GM18505 (cell line): ENCODE data around the gene AJM1.

Source experiments
- ATAC-seq: cut with Tn5 transposase; IDR thresholded peaks from one replicate; pipeline ENCODE4 v1.9.1; 2021; ENCODE audit not compliant: unreplicated experiment
- POLR2A ChIP-seq: IDR thresholded peaks from 4 replicates; pipeline ENCODE4 v1.6.1; 2011; ENCODE audit warnings: borderline replicate concordance; ENCODE audit not compliant: insufficient read depth, insufficient read length; ENCODE audit errors: extremely low read depth

Gene AJM1

DNA sequence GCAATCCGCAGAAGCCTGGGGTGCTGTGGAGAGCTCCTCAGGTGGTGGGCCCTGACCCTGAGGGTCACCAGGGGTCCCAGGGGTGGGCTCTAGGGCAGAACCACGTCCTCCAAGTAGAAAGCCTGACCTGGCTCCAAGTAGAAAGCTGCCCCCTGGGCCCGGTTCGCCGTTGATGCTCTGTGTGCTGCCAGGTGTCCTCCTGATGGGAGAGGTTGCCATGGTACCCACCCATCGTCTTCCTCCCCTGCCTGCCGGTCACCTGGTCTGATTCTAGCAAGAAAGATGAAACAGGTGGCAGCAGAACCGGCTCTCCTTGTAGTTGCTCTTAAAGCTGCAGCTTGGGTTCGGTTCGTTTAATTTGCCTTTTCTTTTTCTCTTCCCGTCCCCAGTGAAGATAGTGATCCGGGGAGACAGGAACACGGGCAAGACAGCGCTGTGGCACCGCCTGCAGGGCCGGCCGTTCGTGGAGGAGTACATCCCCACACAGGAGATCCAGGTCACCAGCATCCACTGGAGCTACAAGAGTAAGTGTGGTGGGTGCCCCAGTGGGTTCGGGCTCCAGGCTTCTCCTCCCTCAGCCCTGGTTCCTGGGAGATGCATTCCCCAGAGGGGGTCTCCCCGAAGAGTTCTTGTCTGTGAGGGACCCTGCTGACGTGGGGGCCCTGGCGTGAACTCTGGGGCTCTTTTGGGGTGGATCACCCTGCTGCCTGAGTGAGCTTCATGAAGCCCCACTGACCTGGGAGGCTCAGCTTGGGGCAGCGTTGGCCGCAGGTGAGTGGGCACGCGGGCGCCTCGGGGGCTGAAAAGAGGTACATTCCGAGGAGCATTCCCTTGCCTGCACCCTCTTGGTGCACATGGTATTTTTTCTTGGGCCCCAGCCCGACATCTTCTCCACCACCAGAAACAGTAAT is 18.9 kb upstream of the AJM1 start:
- TF ChIP-seq POLR2A = no peak
- ATAC-seq = no peak

DNA sequence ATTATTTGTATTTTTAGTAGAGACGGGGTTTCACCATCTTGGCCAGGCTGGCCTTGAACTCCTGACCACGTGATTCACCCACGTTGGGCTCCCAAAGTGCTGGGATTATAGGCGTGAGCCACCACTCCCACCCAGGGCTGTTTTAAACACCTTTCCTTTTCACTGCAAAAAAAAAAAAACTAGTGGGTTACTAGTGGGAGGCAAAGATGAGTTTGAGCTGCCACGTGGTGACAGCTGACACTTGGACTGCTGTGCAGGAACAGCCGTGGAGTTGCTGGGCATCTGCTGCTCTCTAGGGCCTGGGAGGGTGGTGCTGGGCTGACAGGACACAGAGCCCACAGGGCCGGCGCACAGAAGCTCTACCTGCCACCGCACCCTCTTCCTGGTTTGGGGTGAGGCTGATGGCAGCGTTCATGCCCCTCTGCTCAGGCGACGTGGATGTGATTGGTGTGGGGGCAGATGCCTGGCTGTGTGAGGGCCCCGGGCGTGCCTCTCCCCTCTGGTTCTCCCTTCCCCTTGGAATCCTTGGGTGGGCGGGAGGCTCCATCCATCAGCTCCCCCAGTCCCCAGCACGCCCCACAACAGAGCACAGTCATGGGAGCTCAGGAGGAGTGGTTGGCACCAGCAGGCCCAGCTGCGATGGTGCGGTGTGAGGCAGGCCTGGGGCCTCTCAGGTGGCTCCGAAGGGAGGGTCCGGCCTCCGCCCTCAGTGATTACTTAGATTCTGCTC is 17.6 kb upstream of the AJM1 start:
- no peak for TF ChIP-seq POLR2A
- ATAC-seq = no peak

DNA sequence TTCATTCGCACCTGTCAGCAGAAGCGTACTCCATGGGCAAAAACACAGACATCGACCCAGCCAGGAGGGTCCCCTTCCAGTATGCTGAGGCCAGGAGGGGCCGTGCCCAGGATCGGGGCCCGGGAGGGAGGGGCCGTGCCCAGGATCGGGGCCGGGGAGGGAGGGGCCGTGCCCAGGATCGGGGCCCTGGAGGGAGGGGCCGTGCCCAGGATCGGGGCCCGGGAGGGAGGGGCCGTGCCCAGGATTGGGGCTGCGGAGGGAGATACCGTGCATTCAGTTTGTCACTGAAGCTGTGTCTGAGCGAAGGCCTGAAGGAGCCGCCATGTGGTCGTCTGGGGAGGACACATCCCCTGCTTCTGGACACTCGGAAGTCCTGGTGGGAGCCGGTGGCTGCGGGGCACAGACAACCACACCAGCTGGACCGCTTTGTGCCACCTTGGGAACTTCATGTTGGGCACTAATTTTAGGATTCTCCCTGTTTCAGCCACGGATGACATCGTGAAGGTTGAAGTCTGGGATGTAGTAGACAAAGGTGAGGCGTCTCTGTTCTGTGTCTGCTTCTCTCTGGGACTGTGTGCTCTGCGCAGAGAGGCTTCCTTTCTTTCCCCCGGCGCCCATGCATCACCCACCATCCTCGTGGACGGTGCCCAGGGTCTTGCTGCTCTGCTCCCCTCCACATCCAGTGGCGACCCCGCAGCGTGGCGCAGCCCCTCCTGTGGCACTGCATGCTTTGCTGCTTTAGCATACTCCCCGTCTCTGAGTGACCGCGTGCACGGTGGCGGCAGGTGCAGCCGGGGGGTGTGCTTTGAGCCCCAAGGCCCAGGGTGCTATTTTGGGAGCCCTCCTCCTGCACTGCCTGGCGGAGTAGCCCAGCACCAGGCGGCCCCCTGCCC is 16.7 kb upstream of the AJM1 start:
- TF ChIP-seq POLR2A = no peak

DNA sequence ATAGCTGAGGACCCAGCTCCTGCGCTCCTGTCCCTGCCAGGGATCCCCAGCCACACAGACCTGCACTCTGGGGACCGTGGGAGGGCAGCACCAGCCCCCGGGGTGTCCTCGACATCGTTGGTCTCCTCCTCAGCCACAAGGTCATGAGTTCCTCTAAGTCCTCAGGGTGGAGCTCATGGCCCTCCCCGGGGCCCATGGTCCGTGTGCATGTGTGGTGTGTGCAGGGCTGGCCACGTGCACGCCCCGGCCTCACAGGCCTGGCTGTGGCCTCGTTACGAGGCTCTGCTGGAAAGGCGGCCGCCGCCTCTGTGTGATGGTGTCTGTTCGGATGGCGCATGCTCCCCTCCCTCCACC is 16.1 kb upstream of the AJM1 start:
- no peak for ATAC-seq

More for the DNA sequence above, 16.7 kb upstream of the AJM1 start:
- ATAC-seq = no peak

DNA sequence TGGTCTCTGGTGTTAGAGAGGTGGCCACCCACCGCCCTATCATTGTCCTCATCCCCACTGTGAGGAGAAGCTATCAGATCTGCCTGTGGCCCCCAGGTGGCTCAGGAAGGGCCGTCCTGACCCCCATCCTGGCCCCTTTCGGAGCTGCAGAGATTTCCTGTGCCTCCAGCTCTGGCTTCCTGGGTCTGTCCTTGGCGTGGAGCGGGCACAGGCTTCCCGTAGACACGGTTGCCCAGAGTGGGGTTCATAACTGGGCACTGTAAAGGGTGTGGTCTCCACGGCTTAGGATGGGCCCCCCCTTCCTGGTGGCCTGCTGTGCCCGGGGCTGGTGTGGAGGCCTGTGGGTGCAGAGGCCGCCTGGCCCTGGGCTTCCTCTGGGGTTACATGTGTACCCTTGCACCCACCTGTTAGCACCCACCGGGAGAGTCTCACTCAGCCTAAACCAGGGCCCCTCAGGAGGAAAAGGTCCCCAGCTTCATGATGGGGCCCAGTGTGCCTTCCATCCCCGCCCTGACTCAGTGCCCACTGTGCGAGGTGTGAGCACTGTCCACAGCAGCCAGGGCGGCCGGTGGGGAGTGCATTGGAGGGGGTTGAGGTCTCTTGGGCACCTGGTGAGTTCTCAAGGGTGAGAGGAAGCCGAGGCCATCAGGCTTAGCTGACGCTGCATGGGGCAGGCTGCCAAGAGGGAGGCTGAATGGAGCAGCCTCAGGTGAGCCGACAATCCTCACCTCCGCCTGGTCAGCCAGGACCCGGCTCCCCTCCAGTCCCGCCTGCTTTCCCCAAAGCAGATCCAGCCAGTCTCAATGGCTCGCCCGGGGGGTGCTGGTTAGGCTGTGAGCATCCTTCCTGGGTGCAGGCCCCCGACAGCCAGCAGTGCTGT is 15.3 kb upstream of the AJM1 start:
- TF ChIP-seq POLR2A = no peak
- ATAC-seq = no peak

More for the DNA sequence above, 16.1 kb upstream of the AJM1 start:
- TF ChIP-seq POLR2A = no peak

DNA sequence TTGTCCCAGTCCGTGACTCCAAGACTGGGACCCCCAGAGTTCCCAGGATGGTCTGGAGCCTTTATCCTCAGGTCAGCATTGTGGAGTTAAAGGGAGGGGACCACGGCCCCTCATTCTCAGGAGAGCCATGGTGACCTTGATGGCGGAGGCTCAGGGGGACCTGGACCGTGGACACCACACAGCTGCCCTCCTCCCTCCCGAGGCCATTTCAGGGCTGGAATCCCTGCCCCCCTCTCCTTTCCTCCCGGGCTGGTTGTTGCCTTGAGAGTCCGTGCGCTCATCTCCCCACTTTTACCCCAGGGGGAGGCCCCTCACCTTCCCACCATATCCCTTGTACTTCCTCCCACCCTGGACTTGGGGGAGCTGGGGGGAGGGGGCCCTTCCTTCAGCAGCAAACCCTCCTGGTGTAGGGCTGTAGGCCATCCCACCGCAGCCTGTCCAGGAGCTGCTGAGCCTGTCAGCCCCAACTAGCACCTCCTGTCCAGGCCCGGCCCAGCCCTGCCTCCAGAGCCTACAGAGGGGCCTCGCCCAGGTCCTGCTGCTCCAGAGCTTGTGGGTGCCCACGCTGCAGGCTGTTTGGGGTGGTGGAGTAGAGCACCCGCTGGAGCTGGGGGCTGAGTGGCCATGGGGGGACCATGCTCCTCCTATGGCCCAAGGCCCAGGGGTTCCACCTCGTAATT is 14.3 kb upstream of the AJM1 start:
- no peak for TF ChIP-seq POLR2A
- ATAC-seq = no peak

DNA sequence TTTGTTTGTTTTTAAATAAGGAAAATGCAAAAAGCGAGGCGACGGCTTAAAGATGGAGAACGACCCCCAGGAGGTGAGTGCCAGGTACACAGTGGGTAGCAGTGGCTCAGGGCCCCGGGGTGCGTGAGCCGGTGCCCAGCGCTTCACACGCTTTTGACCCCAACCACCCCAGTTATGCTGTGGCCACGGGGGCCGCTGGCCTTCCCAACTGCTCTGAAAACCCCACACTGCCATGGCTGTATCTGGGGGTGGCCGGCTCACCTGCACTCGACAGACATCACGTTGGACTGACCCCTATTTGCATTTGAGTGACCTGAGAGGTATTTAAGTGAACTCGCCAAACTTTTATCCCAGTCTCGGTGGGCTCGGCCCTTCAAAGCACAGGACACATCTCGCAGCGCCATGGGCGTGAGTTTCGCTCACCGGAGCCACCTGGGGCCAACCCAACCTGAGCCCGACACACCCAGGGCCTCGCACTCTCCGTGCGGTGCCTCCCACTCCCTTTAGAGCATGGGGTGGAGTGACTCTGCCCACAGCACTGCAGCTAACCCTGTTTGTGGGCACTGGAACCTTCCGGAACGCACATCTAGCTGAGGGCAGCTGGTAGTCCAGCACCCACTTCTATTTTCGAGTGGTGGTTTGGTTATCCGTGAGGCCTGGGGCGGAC is 13.7 kb upstream of the AJM1 start:
- no peak for TF ChIP-seq POLR2A
- ATAC-seq = no peak

DNA sequence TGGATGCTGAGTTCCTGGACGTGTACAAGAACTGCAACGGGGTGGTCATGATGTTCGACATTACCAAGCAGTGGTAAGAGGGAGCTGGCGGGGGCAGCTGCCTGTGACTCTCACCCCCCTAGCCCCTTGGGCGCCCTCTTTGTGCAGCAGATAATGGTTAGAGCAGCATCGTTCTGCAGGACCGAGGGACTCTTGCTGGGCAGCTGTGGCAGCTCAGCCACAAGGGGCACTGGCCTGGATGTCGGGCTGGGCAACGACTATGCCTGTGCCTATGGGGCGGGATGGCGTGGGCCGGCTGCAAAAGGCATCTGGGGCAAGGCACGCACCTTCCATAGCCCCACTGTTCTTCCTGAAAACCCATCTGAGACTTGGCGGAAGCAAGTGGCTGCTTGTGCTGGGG is 12.9 kb upstream of the AJM1 start:
- no peak for ATAC-seq
- TF ChIP-seq POLR2A = no peak

DNA sequence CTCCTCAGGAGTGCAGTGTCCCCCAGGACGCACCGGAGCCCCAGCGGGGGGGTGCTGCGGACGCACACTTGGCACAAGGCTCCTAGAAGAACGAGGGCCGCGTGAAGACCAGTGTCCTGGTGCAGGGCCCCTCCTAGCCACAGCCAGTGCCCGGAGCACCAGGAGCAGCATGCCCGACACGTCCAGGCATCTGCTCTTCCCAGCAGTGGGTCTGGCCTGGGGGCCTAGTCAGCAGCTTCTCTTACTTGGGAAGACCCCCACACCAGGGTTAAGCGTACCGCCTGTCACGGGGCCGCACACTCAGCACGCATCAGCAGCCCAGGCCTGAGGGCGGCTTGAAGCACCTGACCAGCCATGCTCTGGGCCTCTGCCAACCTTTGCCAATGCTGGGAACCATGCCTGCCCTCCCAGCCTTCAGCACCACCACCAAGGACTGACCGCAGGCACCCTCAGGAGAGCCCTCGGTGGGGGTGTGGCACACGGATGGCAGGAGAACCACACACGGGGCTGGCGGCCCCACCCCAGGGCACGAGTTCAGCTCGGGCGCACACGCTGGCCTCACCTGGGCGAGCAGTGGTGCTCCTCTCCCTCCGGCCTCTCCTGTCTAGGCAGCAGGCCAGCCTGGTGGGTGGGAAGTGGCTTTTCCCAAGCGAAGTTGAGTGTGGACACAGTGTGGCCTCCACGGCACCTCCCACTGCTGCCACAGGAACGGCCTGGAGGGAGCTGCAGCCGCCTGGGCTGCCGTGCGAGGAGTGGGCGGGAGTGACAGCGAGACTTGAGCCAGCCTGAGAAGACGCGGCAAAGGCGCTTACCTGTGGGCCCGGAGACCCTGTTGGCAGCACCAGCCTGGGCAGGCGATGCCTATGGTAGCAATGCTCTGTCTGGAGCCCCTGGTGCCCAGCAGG is 12.0 kb upstream of the AJM1 start:
- ATAC-seq = no peak

DNA sequence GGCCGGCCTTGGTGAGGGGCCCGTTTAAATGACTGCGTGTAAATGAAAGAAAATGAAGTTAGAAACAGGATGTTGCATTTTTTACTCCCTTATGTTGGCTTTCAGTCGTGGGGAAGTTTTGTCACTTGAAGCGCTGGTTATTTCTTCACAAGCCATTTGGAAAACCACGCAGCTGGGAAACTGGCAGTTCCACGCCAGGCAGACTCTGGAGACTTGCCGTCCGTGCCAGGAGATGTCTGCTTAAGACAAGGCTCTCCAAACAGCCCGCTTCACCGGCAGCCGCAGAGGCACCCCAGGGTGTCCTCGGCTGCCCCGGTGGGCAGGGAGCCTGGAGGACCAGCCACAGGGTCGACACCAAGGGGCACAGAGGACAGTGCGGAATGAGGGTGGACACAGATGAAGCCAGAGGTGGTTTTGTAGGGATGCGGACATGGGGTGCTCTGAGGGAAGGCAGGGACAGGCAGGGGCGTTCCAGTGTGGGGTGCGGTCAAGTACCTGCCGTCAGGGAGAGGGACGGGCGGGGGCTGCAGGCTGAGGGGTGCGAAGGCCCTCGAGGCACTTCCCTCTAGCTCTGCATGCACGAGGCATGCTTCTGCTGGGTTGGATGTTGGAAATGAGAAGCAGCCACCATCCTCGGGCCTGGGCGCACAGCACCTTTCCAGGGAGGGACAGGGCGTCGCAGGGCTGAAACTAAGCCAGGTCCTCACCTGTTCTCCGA is 11.1 kb upstream of the AJM1 start:
- no peak for TF ChIP-seq POLR2A
- ATAC-seq = no peak

More for the DNA sequence above, 12.0 kb upstream of the AJM1 start:
- no peak for TF ChIP-seq POLR2A
